GM10266 (cell line): ENCODE results near the gene FKBP2.

Source experiments
- DNase-seq: peaks from one replicate; pipeline ENCODE4 v3.0.0; 2012; ENCODE audit errors: extremely low spot score
- TF ChIP-seq, protein P1 (sequence below): IDR thresholded peaks from 2 replicates; pipeline ENCODE4 v1.5.1; 2012; ENCODE audit warnings: mild to moderate bottlenecking, low read depth; ENCODE audit not compliant: control insufficient read depth, insufficient read depth; ENCODE audit errors: missing control alignments

FKBP2 gene

DNA sequence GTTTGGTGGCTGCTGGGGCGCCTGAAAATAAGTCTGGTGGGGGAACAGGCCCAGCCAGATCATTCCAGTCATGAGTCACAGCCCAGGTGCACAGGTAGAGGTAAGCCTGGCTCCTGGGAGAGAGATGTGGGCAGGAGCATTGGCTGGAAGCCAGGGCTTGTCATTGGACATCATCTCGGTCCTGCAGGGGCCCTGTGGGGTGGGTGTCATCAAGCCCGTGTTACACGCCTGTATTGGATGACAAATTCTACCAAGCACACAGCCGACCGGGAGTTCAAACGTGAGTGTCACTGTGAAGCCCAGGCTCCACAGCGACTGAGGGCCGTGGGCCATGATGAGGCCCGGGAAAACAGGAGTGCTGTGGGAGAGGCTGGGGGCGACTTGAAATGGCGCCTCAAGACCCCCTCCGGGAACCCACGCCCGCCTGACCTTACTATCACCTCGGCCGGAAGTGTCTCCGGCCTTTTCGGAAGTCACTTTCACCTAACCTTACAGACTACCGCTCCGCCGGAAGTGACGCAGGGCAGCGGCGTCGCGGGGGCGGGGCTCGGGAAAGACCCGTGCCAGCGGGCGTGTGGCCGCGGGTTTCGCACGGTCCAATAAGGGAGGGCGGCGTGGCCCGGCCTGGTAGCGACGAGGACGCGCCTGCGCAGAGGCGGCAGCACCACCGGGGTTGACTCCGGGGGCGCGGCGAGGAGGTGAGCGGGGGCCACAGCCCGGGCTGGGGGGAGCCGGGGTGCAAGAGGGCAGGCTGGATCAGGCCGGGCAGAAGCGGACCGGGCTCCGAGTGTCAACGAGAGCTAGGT is at the start of gene FKBP2:
Gene FKBP2 (plus strand): TSS at position 661 of the 806 bp plus-strand sequence. CDS start 1,293 bp downstream, outside the sequence.
- TF ChIP-seq, protein P1, sequence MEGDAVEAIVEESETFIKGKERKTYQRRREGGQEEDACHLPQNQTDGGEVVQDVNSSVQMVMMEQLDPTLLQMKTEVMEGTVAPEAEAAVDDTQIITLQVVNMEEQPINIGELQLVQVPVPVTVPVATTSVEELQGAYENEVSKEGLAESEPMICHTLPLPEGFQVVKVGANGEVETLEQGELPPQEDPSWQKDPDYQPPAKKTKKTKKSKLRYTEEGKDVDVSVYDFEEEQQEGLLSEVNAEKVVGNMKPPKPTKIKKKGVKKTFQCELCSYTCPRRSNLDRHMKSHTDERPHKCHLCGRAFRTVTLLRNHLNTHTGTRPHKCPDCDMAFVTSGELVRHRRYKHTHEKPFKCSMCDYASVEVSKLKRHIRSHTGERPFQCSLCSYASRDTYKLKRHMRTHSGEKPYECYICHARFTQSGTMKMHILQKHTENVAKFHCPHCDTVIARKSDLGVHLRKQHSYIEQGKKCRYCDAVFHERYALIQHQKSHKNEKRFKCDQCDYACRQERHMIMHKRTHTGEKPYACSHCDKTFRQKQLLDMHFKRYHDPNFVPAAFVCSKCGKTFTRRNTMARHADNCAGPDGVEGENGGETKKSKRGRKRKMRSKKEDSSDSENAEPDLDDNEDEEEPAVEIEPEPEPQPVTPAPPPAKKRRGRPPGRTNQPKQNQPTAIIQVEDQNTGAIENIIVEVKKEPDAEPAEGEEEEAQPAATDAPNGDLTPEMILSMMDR, result no peak
- peak; percentile 97 for DNase-seq

GRCh38 chr11:64192434-64192833 is 48.5 kb upstream of the FKBP2 start:
- no peak for DNase-seq
- TF ChIP-seq, protein P1, result no peak

DNA sequence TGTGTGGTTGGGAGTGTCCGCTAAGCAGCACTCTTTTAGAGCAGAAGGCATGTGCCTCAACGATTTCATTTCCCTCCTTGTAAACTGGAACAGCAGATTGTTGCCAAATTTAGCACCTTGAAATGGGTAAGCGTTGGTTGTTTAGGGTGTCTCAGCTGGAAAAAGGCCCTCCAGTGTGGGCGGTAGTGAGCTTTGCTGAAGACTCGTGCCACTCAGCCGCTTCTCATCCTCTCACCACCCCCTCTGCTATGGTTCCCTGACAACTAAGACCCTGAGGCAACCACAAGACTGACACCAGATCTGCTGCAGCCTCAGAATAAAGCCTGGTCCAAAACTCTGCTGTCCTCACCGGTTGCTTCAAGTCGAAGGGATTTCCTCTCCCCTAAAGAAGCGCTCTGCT is 44.3 kb upstream of the FKBP2 start:
- DNase-seq, result no peak
- TF ChIP-seq, protein P1, result no peak

- TF ChIP-seq, protein P1, result no peak
- no peak for DNase-seq
Observed at GRCh38 chr11:64198511-64198910, 42.4 kb upstream of the FKBP2 start.

GRCh38 chr11:64201543-64201942 is 39.4 kb upstream of the FKBP2 start:
- DNase-seq, result no peak
- TF ChIP-seq, protein P1, result no peak

GRCh38 chr11:64202992-64203391 is 37.9 kb upstream of the FKBP2 start:
- TF ChIP-seq, protein P1, result no peak
- no peak for DNase-seq

DNA sequence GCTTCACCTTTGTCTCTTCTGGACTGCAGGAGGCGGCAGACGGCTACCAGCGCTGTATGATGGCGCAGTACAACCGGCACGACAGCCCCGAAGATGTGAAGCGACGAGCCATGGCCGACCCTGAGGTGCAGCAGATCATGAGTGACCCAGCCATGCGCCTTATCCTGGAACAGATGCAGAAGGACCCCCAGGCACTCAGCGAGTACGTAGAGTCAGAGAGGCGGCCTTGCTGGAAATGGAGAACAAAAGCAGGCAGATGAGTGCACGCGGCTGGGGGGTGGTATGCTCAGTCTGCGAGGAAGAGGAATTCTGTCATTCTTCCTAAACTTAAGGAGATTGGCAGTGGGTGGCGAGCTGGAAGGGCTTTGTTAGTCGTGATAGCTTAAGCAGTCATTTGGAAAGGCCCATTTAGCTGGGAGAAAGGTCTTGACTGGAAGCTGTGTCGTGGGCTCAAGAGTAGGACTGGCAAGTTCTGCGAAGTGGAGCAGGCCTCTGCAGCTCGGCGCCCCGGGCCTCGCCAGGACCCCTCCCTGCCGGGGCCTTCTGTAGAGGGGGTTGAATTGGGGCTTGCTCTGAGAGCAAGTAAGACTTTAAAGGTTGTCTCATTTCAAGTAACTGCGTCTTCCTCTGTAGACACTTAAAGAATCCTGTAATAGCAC is 37.3 kb upstream of the FKBP2 start:
- DNase-seq, result no peak
- TF ChIP-seq, protein P1, result no peak
